Pericardium fibroblast (primary cell): ENCODE data around the gene CGB5. TPM values are rescaled to one million over a fixed set of nuclear protein-coding genes. Genes with fewer than 3 reads are reported as not detected.

Experiments used
- total RNA-seq: library from RNA; depleted of rRNA; stranded (reverse); fragments of >200 nt; gene quantifications from 2 replicates; pipeline ENCODE4 v1.2.3, GENCODE V29; 2015

CGB5 gene
- total RNA-seq: not detected in 2 replicates

GRCh38 chr19:49043548-49043947 lies at the start of gene CGB5:
Gene CGB5 (plus strand): TSS chr19:49043848. CDS start chr19:49044210, 362 bp downstream.

GRCh38 chr19:49017041-49017665 lies 26.5 kb upstream of the CGB5 start, which contains the start of gene LHB:
Gene LHB (minus strand): TSS chr19:49017091. CDS start chr19:49017081, 10 bp downstream.

GRCh38 chr19:49024233-49024632 lies 19.4 kb upstream of the CGB5 start, which contains the start of gene CGB3:
Gene CGB3 (minus strand): TSS chr19:49024333. CDS start chr19:49023971, 362 bp downstream.

GRCh38 chr19:49031642-49032301 lies 11.9 kb upstream of the CGB5 start, which contains the start of gene CGB2:
Gene CGB2 (plus strand): TSS chr19:49031890. CDS start chr19:49032096, 206 bp downstream.

GRCh38 chr19:49036815-49037214 lies 6.8 kb upstream of the CGB5 start, which contains the start of gene CGB1:
Gene CGB1 (minus strand): TSS chr19:49036895. CDS start chr19:49036711, 184 bp downstream.

GRCh38 chr19:49049011-49049410 lies 5.4 kb downstream of the CGB5 start, which contains the start of gene CGB8:
Gene CGB8 (minus strand): TSS chr19:49049111. CDS start chr19:49048739, 372 bp downstream.

GRCh38 chr19:49057636-49058234 lies 14.1 kb downstream of the CGB5 start, which contains the start of gene CGB7:
Gene CGB7 (minus strand): TSS chr19:49057749. CDS start chr19:49055375, 2,374 bp downstream.

GRCh38 chr19:49064768-49065611 lies 21.3 kb downstream of the CGB5 start, which contains the start of gene NTF4:
Gene NTF4 (minus strand): TSS chr19:49064818. CDS start chr19:49061997, 2,821 bp downstream.

GRCh38 chr19:49085020-49085867 lies 41.6 kb downstream of the CGB5 start, which contains the start of gene SNRNP70:
Gene SNRNP70 (plus strand): TSS chr19:49085451. CDS start chr19:49086415, 964 bp downstream.

Other genes starting within 250 kb of the CGB5 start
- gene BCAT2, start 232.8 kb upstream of the CGB5 start, total RNA-seq: 55.0 and 59.9 TPM in 2 replicates
- gene HSD17B14, start 207.4 kb upstream of the CGB5 start, total RNA-seq: 5.9 and 14.9 TPM in 2 replicates
- 10.3 and 28.0 TPM in 2 replicates for gene PLEKHA4, start 175.2 kb upstream of the CGB5 start, total RNA-seq
- 46.6 and 66.4 TPM in 2 replicates for gene PPP1R15A, start 171.4 kb upstream of the CGB5 start, total RNA-seq
- gene TULP2, start 145.1 kb upstream of the CGB5 start, total RNA-seq: 0.09 TPM in 1 of 2 replicates, not detected in the other
- 322 and 497 TPM in 2 replicates for gene NUCB1, start 143.5 kb upstream of the CGB5 start, total RNA-seq
- 0.68 TPM in 1 of 2 replicates, not detected in the other for gene DHDH, start 110.1 kb upstream of the CGB5 start, total RNA-seq
- gene BAX, start 89.0 kb upstream of the CGB5 start, total RNA-seq: 74.8 and 110 TPM in 2 replicates
- 6,635 and 8,342 TPM in 2 replicates for gene FTL, start 78.5 kb upstream of the CGB5 start, total RNA-seq
- gene GYS1, start 50.5 kb upstream of the CGB5 start, total RNA-seq: 39.2 and 79.2 TPM in 2 replicates
- 100 and 106 TPM in 2 replicates for gene RUVBL2, start 50.0 kb upstream of the CGB5 start, total RNA-seq
- gene LHB, start 26.8 kb upstream of the CGB5 start, total RNA-seq: not detected in 2 replicates
- gene CGB3, start 19.5 kb upstream of the CGB5 start, total RNA-seq: not detected in 2 replicates
- gene CGB2, start 12.0 kb upstream of the CGB5 start, total RNA-seq: not detected in 2 replicates
- gene CGB1, start 7.0 kb upstream of the CGB5 start, total RNA-seq: not detected in 2 replicates
- gene CGB8, start 5.3 kb downstream of the CGB5 start, total RNA-seq: not detected in 2 replicates
- gene CGB7, start 13.9 kb downstream of the CGB5 start, total RNA-seq: 0.35 TPM in 1 of 2 replicates, not detected in the other
- gene NTF4, start 21.0 kb downstream of the CGB5 start, total RNA-seq: 1.1 TPM in 1 of 2 replicates, not detected in the other
- not detected in 2 replicates for gene KCNA7, start 28.9 kb downstream of the CGB5 start, total RNA-seq
- 109 and 117 TPM in 2 replicates for gene SNRNP70, start 41.6 kb downstream of the CGB5 start, total RNA-seq
- gene LIN7B, start 70.5 kb downstream of the CGB5 start, total RNA-seq: 9.8 and 12.3 TPM in 2 replicates
- 3.2 and 12.3 TPM in 2 replicates for gene C19orf73, start 75.3 kb downstream of the CGB5 start, total RNA-seq
- 2.8 TPM in 2 replicates for gene PPFIA3, start 75.7 kb downstream of the CGB5 start, total RNA-seq
- 1.2 and 3.2 TPM in 2 replicates for gene HRC, start 111.5 kb downstream of the CGB5 start, total RNA-seq
- gene TRPM4, start 113.9 kb downstream of the CGB5 start, total RNA-seq: 15.2 and 27.5 TPM in 2 replicates